Fibroblast of mammary gland (primary cell): ENCODE data around the gene SNX2.
A peak's percentile ranks its signal among the peaks of the same experiment; 100 is the strongest.

Experiments
- DNase-seq: peaks from one replicate; pipeline ENCODE4 v3.0.0-alpha.2; 2010; ENCODE audit warnings: low read depth
- H3K4me3 ChIP-seq: 2 replicates; pipeline ENCODE4 v1.5.1; 2011; ENCODE audit warnings: low read depth, mild to moderate bottlenecking, low read length, moderate library complexity; ENCODE audit not compliant: control insufficient read depth
- TF ChIP-seq, protein P1 (sequence below): conservative IDR thresholded peaks from 2 replicates; pipeline ENCODE4 v1.5.1; 2011; ENCODE audit warnings: low read depth, low read length, inconsistent platforms; ENCODE audit not compliant: control insufficient read depth, insufficient read depth

SNX2 gene

GRCh38 chr5:122779451-122779850 lies 4.6 kb downstream of the SNX2 start:
- no peak overlapping the region for H3K4me3 ChIP-seq
- peak; percentile 20 for DNase-seq
- TF ChIP-seq, protein P1, sequence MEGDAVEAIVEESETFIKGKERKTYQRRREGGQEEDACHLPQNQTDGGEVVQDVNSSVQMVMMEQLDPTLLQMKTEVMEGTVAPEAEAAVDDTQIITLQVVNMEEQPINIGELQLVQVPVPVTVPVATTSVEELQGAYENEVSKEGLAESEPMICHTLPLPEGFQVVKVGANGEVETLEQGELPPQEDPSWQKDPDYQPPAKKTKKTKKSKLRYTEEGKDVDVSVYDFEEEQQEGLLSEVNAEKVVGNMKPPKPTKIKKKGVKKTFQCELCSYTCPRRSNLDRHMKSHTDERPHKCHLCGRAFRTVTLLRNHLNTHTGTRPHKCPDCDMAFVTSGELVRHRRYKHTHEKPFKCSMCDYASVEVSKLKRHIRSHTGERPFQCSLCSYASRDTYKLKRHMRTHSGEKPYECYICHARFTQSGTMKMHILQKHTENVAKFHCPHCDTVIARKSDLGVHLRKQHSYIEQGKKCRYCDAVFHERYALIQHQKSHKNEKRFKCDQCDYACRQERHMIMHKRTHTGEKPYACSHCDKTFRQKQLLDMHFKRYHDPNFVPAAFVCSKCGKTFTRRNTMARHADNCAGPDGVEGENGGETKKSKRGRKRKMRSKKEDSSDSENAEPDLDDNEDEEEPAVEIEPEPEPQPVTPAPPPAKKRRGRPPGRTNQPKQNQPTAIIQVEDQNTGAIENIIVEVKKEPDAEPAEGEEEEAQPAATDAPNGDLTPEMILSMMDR, result no peak

- H3K4me3 ChIP-seq, result no peak overlapping the region
- TF ChIP-seq, protein P1, result no peak
- DNase-seq, result no peak
Observed at GRCh38 chr5:122780296-122780695, 5.4 kb downstream of the SNX2 start.

- DNase-seq, result no peak
- no peak overlapping the region for H3K4me3 ChIP-seq
- TF ChIP-seq, protein P1, result no peak
Observed at GRCh38 chr5:122781465-122781864, 6.6 kb downstream of the SNX2 start.

- no peak for DNase-seq
- TF ChIP-seq, protein P1, result no peak
- no peak overlapping the region for H3K4me3 ChIP-seq
Observed at GRCh38 chr5:122785294-122785693, 10.4 kb downstream of the SNX2 start.

- DNase-seq, result no peak
- TF ChIP-seq, protein P1, result no peak
- H3K4me3 ChIP-seq, result no peak overlapping the region
Observed at GRCh38 chr5:122788371-122788770, 13.5 kb downstream of the SNX2 start.

GRCh38 chr5:122788996-122789395 lies 14.1 kb downstream of the SNX2 start:
- no peak for DNase-seq
- H3K4me3 ChIP-seq, result no peak overlapping the region
- TF ChIP-seq, protein P1, result no peak
